Left cardiac atrium (tissue), 4 donors: ENCODE measurements around the gene KPRP. TPM values are rescaled to one million over a fixed set of nuclear protein-coding genes. Genes with fewer than 3 reads are reported as not detected.

Source experiments
- ATAC-seq, 2 donors: fragments of 200-7000 bp; cut with Tn5 transposase; one replicate each; pipeline ENCODE4 v1.9.1; 2020; ENCODE audit warnings: mild to moderate bottlenecking in 2 of 2, moderate library complexity in 2 of 2
- DNase-seq: peaks from one replicate; pipeline ENCODE4 v3.0.0-alpha.2; 2020
- intact Hi-C, 2 donors: fragments of 100-400 bp; cut with DNase I; formaldehyde crosslinking; loops; one replicate each; pipeline versions ENCODE4 v1.14.1 to v1.15.1; 2022 to 2023
- total RNA-seq, 2 donors: library from RNA; stranded (reverse); fragmentation: NEBNext Ultra II Directional; extraction: Animal tissue kit (Norgen Biotek cat#: 25700); gene quantifications; one replicate each; pipeline ENCODE4 v1.2.1, GENCODE V29; 2021
- donor health status: DM: no; HTN: yes; CAD: no.
- donor health status: DM: no; HTN: yes; CAD: no; lungs with severe emphysema.
- donor health status: DM: yes; HTN: yes; CAD: no.
- donor health status: Dilated cardiomyopathy.

KPRP gene
- total RNA-seq, 2 donors from 2014 or later = not detected

- intact Hi-C loops = no loop called here
- ATAC-seq = no peak
- no peak for DNase-seq
Observed at GRCh38 chr1:152761609-152762213, 3.9 kb downstream of the KPRP start.

DNA sequence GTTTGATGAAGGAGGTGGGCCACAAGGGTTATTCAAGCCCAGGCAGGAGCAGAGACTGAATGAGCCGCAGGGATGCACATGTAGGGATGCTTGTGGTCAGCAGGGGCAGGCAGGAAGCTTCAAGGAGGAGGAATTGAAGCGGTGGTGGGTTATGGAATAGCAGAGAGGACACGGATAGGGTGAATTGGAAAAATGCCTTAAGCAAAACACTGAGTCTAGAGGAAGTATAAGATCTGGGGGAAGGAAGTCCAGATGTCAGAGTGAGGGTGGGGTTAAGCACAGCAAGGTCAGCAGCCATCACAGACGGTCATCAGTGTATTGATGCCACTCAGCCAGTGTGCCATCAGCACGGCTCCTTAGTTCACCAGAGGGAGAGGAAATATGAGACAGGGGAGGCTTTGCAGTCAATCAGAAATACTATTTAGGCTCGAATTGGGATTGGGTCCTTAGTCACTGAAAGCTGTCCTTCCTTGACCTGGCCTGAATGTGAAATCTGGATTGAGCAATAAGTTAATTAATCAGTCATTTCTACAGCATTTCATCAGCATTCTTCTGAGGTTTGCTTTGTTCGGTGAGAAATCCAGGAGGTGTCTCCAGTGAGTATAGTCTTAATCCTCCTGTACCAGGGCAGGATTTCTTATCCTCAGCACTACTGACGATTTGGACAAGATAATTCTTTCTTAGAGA is 11.2 kb downstream of the KPRP start:
- intact Hi-C loops = no loop called here
- ATAC-seq (no peak), DNase-seq (no peak)

DNA sequence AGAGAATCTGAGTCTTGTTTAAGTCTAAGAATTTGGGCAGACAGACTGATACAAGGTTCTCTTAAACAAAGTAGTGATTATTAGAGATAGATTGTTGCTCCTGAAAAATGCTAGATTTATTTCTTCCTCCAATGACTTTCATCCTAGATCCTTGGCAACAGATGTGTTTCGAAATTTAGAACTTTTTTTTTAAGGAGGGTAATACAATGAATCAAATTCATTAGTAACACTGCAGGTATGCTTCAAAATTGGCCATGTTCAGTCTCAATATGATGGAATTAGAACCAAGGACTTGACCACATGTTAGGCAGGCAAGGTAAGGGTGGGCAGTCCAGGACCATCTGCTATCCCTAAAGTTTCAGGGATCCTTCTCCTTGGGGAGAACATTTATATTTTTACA is 12.6 kb downstream of the KPRP start:
- ATAC-seq (no peak), DNase-seq (no peak)
- intact Hi-C loops = no loop called here

GRCh38 chr1:152774875-152775274 is 17.1 kb downstream of the KPRP start, which contains the start of gene LCE1F:
TSS of gene LCE1F (plus strand) at chr1:152775140. CDS start at chr1:152776372, 1,232 bp downstream.
- DNase-seq = no peak
- no peak for ATAC-seq
- intact Hi-C loops = no loop called here

- intact Hi-C loops = no loop called here
- DNase-seq (no peak), ATAC-seq (no peak)
Observed at GRCh38 chr1:152776361-152776760, 18.5 kb downstream of the KPRP start.

GRCh38 chr1:152777510-152778137 is 19.8 kb downstream of the KPRP start:
- intact Hi-C loops = no loop called here
- DNase-seq (no peak), ATAC-seq (no peak)

GRCh38 chr1:152783095-152783494 is 25.3 kb downstream of the KPRP start:
- intact Hi-C loops = no loop called here

DNA sequence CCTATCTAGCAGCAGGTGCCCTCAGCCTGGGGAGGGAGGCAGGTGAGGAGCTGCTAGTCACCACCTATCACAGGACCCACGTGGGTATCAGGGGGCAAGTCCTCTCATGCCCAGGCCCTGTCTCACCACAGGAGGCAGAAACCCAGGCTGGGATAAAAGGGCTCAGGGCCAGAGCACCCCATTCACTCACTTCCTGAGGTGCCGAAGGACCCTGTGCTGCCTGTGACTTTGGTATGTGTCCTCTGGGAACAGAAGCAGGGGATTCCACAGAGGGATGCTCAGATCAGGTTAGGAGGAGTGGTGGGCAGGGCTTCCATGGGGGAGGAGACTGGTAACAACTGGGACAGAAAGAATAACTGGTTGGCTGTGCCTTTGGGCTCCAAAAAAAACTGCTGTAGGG is 28.3 kb downstream of the KPRP start, which contains the start of gene LCE1E:
LCE1E (plus strand) TSS at position 181 of the 400 bp plus-strand sequence. CDS start 1,043 bp downstream, outside the sequence.
- intact Hi-C loops = no loop called here
- ATAC-seq (no peak), DNase-seq (no peak)

More at GRCh38 chr1:152783095-152783494, 25.3 kb downstream of the KPRP start:
- DNase-seq (no peak), ATAC-seq (no peak)

- ATAC-seq = no peak
- intact Hi-C loops = no loop called here
- no peak for DNase-seq
Observed at GRCh38 chr1:152795686-152796085, 37.9 kb downstream of the KPRP start.

GRCh38 chr1:152796421-152796820 is 38.6 kb downstream of the KPRP start, which contains the start of gene LCE1D:
TSS of gene LCE1D (plus strand) at chr1:152796721. CDS start at chr1:152797795, 1,074 bp downstream.
- DNase-seq (no peak), ATAC-seq (no peak)
- intact Hi-C loops = no loop called here

DNA sequence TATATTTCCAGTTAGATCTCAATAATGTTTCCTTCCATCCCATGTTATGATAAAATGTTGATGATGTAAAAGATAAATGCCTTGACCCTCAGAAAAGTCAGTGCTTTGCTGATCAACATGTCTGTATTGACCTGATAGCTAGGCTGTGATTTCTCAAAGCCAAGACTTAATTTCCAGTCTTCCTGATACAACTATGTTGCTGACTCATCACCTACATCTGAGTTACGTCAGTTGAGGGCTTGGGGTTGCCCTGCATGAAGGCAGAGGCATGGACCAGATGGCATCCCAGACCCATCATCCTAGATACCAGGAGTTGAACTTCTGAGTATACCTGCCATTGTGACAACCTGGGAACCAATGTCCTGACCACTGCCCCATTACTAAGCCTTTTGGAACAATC is 43.5 kb downstream of the KPRP start:
- no peak for DNase-seq
- no peak for ATAC-seq

GRCh38 chr1:152806576-152806975 is 48.8 kb downstream of the KPRP start, which contains the start of gene LCE1C:
TSS of gene LCE1C (minus strand) at chr1:152806651. CDS start at chr1:152805478, 1,173 bp downstream.
- ATAC-seq (no peak), DNase-seq (no peak)
- intact Hi-C loops = no loop called here

More for the DNA sequence above, 43.5 kb downstream of the KPRP start:
- intact Hi-C loops = no loop called here

- intact Hi-C loops = no loop called here
- no peak for DNase-seq
- no peak for ATAC-seq
Observed at GRCh38 chr1:152811050-152811449, 53.2 kb downstream of the KPRP start.

Other genes starting within 250 kb of the KPRP start
- not detected for gene LCE5A, start 247.2 kb upstream of the KPRP start, total RNA-seq
- gene CRCT1, start 243.5 kb upstream of the KPRP start, total RNA-seq = not detected
- not detected for gene LCE3E, start 191.2 kb upstream of the KPRP start, total RNA-seq
- gene LCE3D, start 177.5 kb upstream of the KPRP start, total RNA-seq = not detected
- gene LCE3C, start 157.8 kb upstream of the KPRP start, total RNA-seq = not detected
- gene LCE3B, start 144.2 kb upstream of the KPRP start, total RNA-seq = not detected
- gene LCE3A, start 134.9 kb upstream of the KPRP start, total RNA-seq = not detected
- not detected for gene LCE2D, start 94.6 kb upstream of the KPRP start, total RNA-seq
- gene LCE2C, start 82.7 kb upstream of the KPRP start, total RNA-seq = not detected
- gene LCE2B, start 71.9 kb upstream of the KPRP start, total RNA-seq = not detected
- not detected for gene LCE2A, start 59.7 kb upstream of the KPRP start, total RNA-seq
- gene LCE4A, start 49.9 kb upstream of the KPRP start, total RNA-seq = not detected
- gene LCE1F, start 17.1 kb downstream of the KPRP start, total RNA-seq = not detected
- not detected for gene LCE1E, start 28.2 kb downstream of the KPRP start, total RNA-seq
- not detected for gene LCE1D, start 38.7 kb downstream of the KPRP start, total RNA-seq
- not detected for gene LCE1C, start 48.6 kb downstream of the KPRP start, total RNA-seq
- gene LCE1B, start 53.9 kb downstream of the KPRP start, total RNA-seq = not detected
- not detected for gene LCE1A, start 69.4 kb downstream of the KPRP start, total RNA-seq
- gene LCE6A, start 84.8 kb downstream of the KPRP start, total RNA-seq = not detected
- not detected for gene LCE7A, start 102.0 kb downstream of the KPRP start, total RNA-seq
- not detected for gene SMCP, start 120.3 kb downstream of the KPRP start, total RNA-seq
- not detected for gene IVL, start 150.5 kb downstream of the KPRP start, total RNA-seq
- not detected for gene SPRR5, start 189.2 kb downstream of the KPRP start, total RNA-seq
- not detected for gene SPRR4, start 212.6 kb downstream of the KPRP start, total RNA-seq
- gene SPRR1A, start 226.1 kb downstream of the KPRP start, total RNA-seq = not detected
- not detected for gene SPRR3, start 243.7 kb downstream of the KPRP start, total RNA-seq